Measurements from ENCODE around the gene FBLN1. TPM values are rescaled to one million over a fixed set of nuclear protein-coding genes. Genes with fewer than 3 reads are reported as not detected.
A peak's percentile ranks its signal among the peaks of the same experiment; 100 is the strongest.

Gene FBLN1
- total RNA-seq, 1 donor from 2014 or later: 186 TPM

- no peak for DNase-seq (ENCODE audit: low spot score)
- Mint-ChIP-seq H3K27ac (ENCODE audit: unreplicated experiment) (no peak overlapping the region), H3K27me3 (ENCODE audit: low read depth) (no peaks in the 10 kb centered on the region), H3K4me3 (ENCODE audit: unreplicated experiment) (no peak overlapping the region), H3K36me3 (ENCODE audit: low read depth) (peaks cover 20% of the 10 kb centered on the region), H3K4me1 (ENCODE audit: low read depth) (peaks cover 23% of the 10 kb centered on the region), H3K9me3 (ENCODE audit: low read depth) (no peaks in the 10 kb centered on the region)
- TF ChIP-seq, protein P1, sequence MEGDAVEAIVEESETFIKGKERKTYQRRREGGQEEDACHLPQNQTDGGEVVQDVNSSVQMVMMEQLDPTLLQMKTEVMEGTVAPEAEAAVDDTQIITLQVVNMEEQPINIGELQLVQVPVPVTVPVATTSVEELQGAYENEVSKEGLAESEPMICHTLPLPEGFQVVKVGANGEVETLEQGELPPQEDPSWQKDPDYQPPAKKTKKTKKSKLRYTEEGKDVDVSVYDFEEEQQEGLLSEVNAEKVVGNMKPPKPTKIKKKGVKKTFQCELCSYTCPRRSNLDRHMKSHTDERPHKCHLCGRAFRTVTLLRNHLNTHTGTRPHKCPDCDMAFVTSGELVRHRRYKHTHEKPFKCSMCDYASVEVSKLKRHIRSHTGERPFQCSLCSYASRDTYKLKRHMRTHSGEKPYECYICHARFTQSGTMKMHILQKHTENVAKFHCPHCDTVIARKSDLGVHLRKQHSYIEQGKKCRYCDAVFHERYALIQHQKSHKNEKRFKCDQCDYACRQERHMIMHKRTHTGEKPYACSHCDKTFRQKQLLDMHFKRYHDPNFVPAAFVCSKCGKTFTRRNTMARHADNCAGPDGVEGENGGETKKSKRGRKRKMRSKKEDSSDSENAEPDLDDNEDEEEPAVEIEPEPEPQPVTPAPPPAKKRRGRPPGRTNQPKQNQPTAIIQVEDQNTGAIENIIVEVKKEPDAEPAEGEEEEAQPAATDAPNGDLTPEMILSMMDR (IDR thresholded peaks at IDR 0.05): no peak
These were observed 24.8 kb downstream of the FBLN1 start for GRCh38 chr22:45527456-45527855.

DNA sequence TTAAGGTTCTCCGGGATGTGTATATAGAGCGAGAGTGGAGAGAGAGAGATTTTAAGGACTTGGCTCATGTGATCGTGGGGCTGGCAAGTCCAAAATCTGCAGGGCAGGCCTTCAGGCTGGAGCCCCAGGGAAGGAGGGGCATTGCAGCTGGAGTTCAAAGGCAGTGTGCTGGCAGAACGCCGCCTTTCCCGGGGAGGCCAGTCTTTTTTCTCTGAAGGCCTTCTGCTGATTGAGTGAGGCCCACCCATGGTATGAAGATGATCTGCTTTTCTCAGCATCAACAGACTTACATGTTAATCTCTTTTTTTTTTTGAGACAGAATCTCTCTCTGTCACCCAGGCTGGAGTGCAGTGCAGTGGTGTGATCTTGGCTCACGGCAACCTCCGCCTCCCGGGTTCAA lies 25.4 kb downstream of the FBLN1 start:
- Mint-ChIP-seq H3K4me1 (ENCODE audit: low read depth) (peaks cover 25% of the 10 kb centered on the region), H3K27me3 (ENCODE audit: low read depth) (no peaks in the 10 kb centered on the region), H3K27ac (ENCODE audit: unreplicated experiment) (no peak overlapping the region), H3K4me3 (ENCODE audit: unreplicated experiment) (no peak overlapping the region), H3K9me3 (ENCODE audit: low read depth) (no peaks in the 10 kb centered on the region), H3K36me3 (ENCODE audit: low read depth) (peaks cover 17% of the 10 kb centered on the region)
- no peak for DNase-seq (ENCODE audit: low spot score)
- TF ChIP-seq, protein P1 (IDR thresholded peaks at IDR 0.05): no peak

DNA sequence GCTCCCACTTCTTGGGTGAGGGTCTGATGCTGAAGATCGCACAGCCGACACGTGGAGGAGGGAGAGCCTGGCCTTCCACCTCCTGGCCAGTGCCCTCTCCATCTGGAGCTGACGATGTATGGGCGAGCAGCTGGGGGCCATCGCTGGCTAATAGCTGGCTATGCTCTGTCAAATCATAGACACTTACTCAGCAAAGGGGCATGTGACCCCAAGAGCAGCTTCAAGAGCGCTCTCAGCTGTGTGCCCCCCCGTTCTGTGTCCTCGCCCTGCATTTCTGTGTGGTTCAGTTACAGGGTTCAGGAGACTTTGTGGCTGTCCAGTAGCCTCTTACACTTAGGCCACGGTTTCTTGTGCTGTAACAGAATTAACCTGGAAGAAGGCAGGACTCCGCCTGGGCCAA lies 26.4 kb downstream of the FBLN1 start:
- H3K27me3 Mint-ChIP-seq (ENCODE audit: low read depth): no peaks in the 10 kb centered on the region
- TF ChIP-seq, protein P1 (IDR thresholded peaks at IDR 0.05): no peak
- no peak for DNase-seq (ENCODE audit: low spot score)
- no peak overlapping the region for H3K4me3 Mint-ChIP-seq (ENCODE audit: unreplicated experiment)
- H3K36me3 Mint-ChIP-seq (ENCODE audit: low read depth): peaks cover 17% of the 10 kb centered on the region
- H3K4me1 Mint-ChIP-seq (ENCODE audit: low read depth): peaks cover 31% of the 10 kb centered on the region
- H3K9me3 Mint-ChIP-seq (ENCODE audit: low read depth): no peaks in the 10 kb centered on the region
- no peak overlapping the region for H3K27ac Mint-ChIP-seq (ENCODE audit: unreplicated experiment)

DNA sequence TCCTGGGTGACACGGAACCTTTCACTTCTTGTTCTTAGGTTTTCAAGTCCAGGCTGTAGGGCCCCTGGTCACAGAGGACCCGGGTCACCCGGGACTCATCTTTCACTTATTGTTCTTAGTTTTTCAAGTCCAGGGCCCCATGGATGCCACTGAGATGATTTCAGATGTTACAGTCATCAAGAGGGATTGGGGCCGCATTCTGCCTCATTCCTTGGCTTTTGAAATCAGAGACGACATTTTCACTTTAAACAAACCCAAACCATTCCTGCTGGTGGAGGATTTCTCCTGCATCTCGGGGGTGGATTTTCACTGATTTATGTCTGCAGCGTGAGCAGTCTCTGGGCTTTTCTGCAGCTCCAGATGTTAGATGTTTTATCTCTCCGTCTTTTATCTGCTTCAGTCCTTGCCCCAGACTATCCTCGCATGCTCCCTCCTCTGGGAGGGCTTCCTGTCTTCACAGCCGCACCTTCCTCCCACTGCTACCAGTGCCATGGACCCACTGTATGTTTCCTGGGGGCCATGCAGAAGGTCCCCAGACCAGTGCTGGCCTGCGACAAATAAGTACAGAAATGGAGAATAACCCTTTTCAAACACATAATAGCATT lies 27.4 kb downstream of the FBLN1 start:
- H3K36me3 Mint-ChIP-seq (ENCODE audit: low read depth): peaks cover 18% of the 10 kb centered on the region
- no peak for DNase-seq (ENCODE audit: low spot score)
- peak overlapping the region; percentile 18 for H3K27ac Mint-ChIP-seq (ENCODE audit: unreplicated experiment)
- no peaks in the 10 kb centered on the region for H3K27me3 Mint-ChIP-seq (ENCODE audit: low read depth)
- H3K9me3 Mint-ChIP-seq (ENCODE audit: low read depth): no peaks in the 10 kb centered on the region
- H3K4me1 Mint-ChIP-seq (ENCODE audit: low read depth): peaks cover 40% of the 10 kb centered on the region
- TF ChIP-seq, protein P1 (IDR thresholded peaks at IDR 0.05): no peak
- no peak overlapping the region for H3K4me3 Mint-ChIP-seq (ENCODE audit: unreplicated experiment)

- no peaks in the 10 kb centered on the region for H3K27me3 Mint-ChIP-seq (ENCODE audit: low read depth)
- TF ChIP-seq, protein P1 (IDR thresholded peaks at IDR 0.05): no peak
- no peaks in the 10 kb centered on the region for H3K9me3 Mint-ChIP-seq (ENCODE audit: low read depth)
- H3K4me1 Mint-ChIP-seq (ENCODE audit: low read depth): peaks cover 43% of the 10 kb centered on the region
- peaks cover 18% of the 10 kb centered on the region for H3K36me3 Mint-ChIP-seq (ENCODE audit: low read depth)
- DNase-seq (ENCODE audit: low spot score): no peak
- peak overlapping the region; percentile 76 for H3K27ac Mint-ChIP-seq (ENCODE audit: unreplicated experiment)
- H3K4me3 Mint-ChIP-seq (ENCODE audit: unreplicated experiment): no peak overlapping the region
These were observed 29.0 kb downstream of the FBLN1 start for GRCh38 chr22:45531441-45532234.

All from chondrocyte (in vitro differentiated cells).